GM10266 (cell line): Measurements from ENCODE around the gene USP37.

ENCODE experiments used
- DNase-seq: peaks from one replicate; pipeline ENCODE4 v3.0.0; 2012; ENCODE audit errors: extremely low spot score
- CTCF ChIP-seq: IDR thresholded peaks from 2 replicates; pipeline ENCODE4 v1.5.1; 2012; ENCODE audit warnings: mild to moderate bottlenecking, low read depth; ENCODE audit not compliant: control insufficient read depth, insufficient read depth; ENCODE audit errors: missing control alignments

The USP37 gene

GRCh38 chr2:218402911-218403411 is 165.2 kb downstream of the USP37 start:
- DNase-seq, result no peak
- TF ChIP-seq CTCF, result no peak

- no peak for TF ChIP-seq CTCF
- no peak for DNase-seq
Measured at GRCh38 chr2:218402491-218402901, 165.7 kb downstream of the USP37 start.

- DNase-seq, result no peak
- no peak for TF ChIP-seq CTCF
Measured at GRCh38 chr2:218401890-218402289, 166.3 kb downstream of the USP37 start.

GRCh38 chr2:218400930-218401881 is 166.9 kb downstream of the USP37 start:
- DNase-seq, result peak; percentile 48
- no peak for TF ChIP-seq CTCF
